ENCODE measurements around the gene NBAS.

GRCh38 chr2:15172825-15173224, 388.3 kb downstream of the NBAS start:
- TF ChIP-seq CEBPB (IDR thresholded peaks at IDR 0.05; ENCODE audit: low read depth, low read length) (no peak), MXI1 (IDR thresholded peaks at IDR 0.05; ENCODE audit: borderline replicate concordance, low read depth, low read length) (no peak), BHLHE40 (IDR thresholded peaks at IDR 0.05; ENCODE audit: low read depth, low read length) (no peak)
- TF ChIP-seq, protein P1, sequence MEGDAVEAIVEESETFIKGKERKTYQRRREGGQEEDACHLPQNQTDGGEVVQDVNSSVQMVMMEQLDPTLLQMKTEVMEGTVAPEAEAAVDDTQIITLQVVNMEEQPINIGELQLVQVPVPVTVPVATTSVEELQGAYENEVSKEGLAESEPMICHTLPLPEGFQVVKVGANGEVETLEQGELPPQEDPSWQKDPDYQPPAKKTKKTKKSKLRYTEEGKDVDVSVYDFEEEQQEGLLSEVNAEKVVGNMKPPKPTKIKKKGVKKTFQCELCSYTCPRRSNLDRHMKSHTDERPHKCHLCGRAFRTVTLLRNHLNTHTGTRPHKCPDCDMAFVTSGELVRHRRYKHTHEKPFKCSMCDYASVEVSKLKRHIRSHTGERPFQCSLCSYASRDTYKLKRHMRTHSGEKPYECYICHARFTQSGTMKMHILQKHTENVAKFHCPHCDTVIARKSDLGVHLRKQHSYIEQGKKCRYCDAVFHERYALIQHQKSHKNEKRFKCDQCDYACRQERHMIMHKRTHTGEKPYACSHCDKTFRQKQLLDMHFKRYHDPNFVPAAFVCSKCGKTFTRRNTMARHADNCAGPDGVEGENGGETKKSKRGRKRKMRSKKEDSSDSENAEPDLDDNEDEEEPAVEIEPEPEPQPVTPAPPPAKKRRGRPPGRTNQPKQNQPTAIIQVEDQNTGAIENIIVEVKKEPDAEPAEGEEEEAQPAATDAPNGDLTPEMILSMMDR (conservative IDR thresholded peaks at IDR 0.05; ENCODE audit: low read depth, low read length) = no peak

Measured in IMR-90 (cell line).